SK-N-SH (cell line): Measurements from ENCODE around the gene ARHGAP42. TPM values are rescaled to one million over a fixed set of nuclear protein-coding genes. Genes with fewer than 3 reads are reported as not detected.
"Not testable (repeated sequence)": the region's sequence is repeated elsewhere in the genome, so short reads cannot be mapped to it uniquely, and the experiment has no call there.

Experiments used
- CTCF ChIA-PET: fragments of 300-600, 350-600 bp; formaldehyde crosslinking; extraction: SDS; loops from one replicate; lab custom pipeline; 2021; lab: Yijun Ruan, JAX
- POLR2A ChIA-PET: fragments of 350-600 bp; sonication (Branson Sonifier 250); formaldehyde crosslinking; extraction: SDS; loops from one replicate; lab custom pipeline; 2020; ENCODE audit warnings: antibody characterized with exemption, inconsistent platforms; lab: Yijun Ruan, JAX
- DNase-seq: peaks from one replicate; pipeline ENCODE4 v3.0.0; 2012
- H2AFZ ChIP-seq: fragments of 200-600 bp; sonication (generic); 2 replicates; pipeline ENCODE4 v1.8.1; 2016; ENCODE audit warnings: antibody characterized with exemption, mild to moderate bottlenecking, low read depth
- H3F3A ChIP-seq: fragments of 200-600 bp; sonication (generic); replicated peaks from 2 replicates; pipeline ENCODE3; 2016; ENCODE audit warnings: antibody characterized with exemption, mild to moderate bottlenecking; ENCODE audit not compliant: insufficient read depth
- H3K27ac ChIP-seq, 2 experiments: fragments of 200-500 bp in 1 of 2; fragments of 200-600 bp in 1 of 2; sonication (Bioruptor generic) in 1 of 2; sonication (generic), shearing (Covaris generic) in 1 of 2; 2 replicates each; pipeline versions ENCODE4 v1.5.1 to v1.6.1; 2014 to 2016; ENCODE audit warnings: low read depth in 2 of 2, inconsistent platforms in 1 of 2, low read length in 1 of 2, mild to moderate bottlenecking in 1 of 2, mixed read lengths in 1 of 2
- H3K27me3 ChIP-seq: fragments of 200-600 bp; sonication (generic), shearing (Covaris generic); 2 replicates; pipeline ENCODE4 v1.6.1; 2016; ENCODE audit warnings: mixed run types; ENCODE audit not compliant: insufficient read depth
- H3K36me3 ChIP-seq, 2 experiments: fragments of 200-500 bp in 1 of 2; fragments of 200-600 bp in 1 of 2; sonication (Bioruptor generic) in 1 of 2; sonication (generic) in 1 of 2; replicated peaks in 1 of 2; 2 replicates each; pipeline versions ENCODE3 to v1.5.1; 2014 to 2016; ENCODE audit warnings: low read length in 1 of 2, mild to moderate bottlenecking in 1 of 2; ENCODE audit not compliant: insufficient read depth in 2 of 2, control insufficient read depth in 1 of 2
- H3K4me1 ChIP-seq, 2 experiments: fragments of 200-500 bp in 1 of 2; fragments of 200-600 bp in 1 of 2; sonication (Bioruptor generic) in 1 of 2; sonication (generic), shearing (Covaris generic) in 1 of 2; 2 replicates each; pipeline versions ENCODE4 v1.5.1 to v1.6.1; 2014 to 2016; ENCODE audit warnings: low read depth in 1 of 2, low read length in 1 of 2, mixed run types in 1 of 2; ENCODE audit not compliant: insufficient read depth in 2 of 2, control insufficient read depth in 1 of 2
- H3K4me2 ChIP-seq: fragments of 200-600 bp; sonication (generic), shearing (Covaris generic); 2 replicates; pipeline ENCODE4 v1.6.1; 2017; ENCODE audit warnings: mixed run types
- H3K4me3 ChIP-seq, 2 experiments: fragments of 200-500 bp in 1 of 2; fragments of 200-600 bp in 1 of 2; sonication (Bioruptor generic) in 1 of 2; sonication (generic), shearing (Covaris generic) in 1 of 2; 2 replicates each; pipeline versions ENCODE4 v1.5.1 to v1.8.1; 2014 to 2016; ENCODE audit warnings: low read depth in 2 of 2, inconsistent platforms in 1 of 2, low read length in 1 of 2, mild to moderate bottlenecking in 1 of 2, mixed read lengths in 1 of 2, moderate library complexity in 1 of 2
- H3K79me2 ChIP-seq: fragments of 200-600 bp; sonication (generic); 2 replicates; pipeline ENCODE4 v1.8.1; 2017; ENCODE audit warnings: mild to moderate bottlenecking; ENCODE audit not compliant: insufficient read depth
- H3K9ac ChIP-seq: fragments of 200-600 bp; sonication (generic); 2 replicates; pipeline ENCODE4 v1.6.1; 2017; ENCODE audit warnings: mixed run types
- H3K9me2 ChIP-seq: fragments of 200-600 bp; sonication (generic); 2 replicates; pipeline ENCODE4 v1.6.1; 2017; ENCODE audit warnings: mixed run types
- H3K9me3 ChIP-seq: fragments of 200-600 bp; sonication (generic); 2 replicates; pipeline ENCODE4 v1.6.1; 2017; ENCODE audit warnings: mixed run types, mild to moderate bottlenecking, moderate library complexity
- H4K20me1 ChIP-seq: fragments of 200-600 bp; sonication (generic); 2 replicates; pipeline ENCODE4 v1.6.1; 2017; ENCODE audit warnings: mild to moderate bottlenecking, mixed run types; ENCODE audit not compliant: insufficient read depth
- JUND ChIP-seq: IDR thresholded peaks from 2 replicates; pipeline ENCODE4 v1.4.0; 2012
- PBX3 ChIP-seq: IDR thresholded peaks from 2 replicates; pipeline ENCODE4; 2012
- RFX5 ChIP-seq: IDR thresholded peaks from 2 replicates; pipeline ENCODE4 v1.6.1; 2012; ENCODE audit warnings: mild to moderate bottlenecking, improper control_type of control experiment, low read length
- TAF1 ChIP-seq: IDR thresholded peaks from 2 replicates; pipeline ENCODE4 v1.6.1; 2012; ENCODE audit warnings: low read depth, mild to moderate bottlenecking, low read length, moderate library complexity, borderline replicate concordance
- TEAD4 ChIP-seq: IDR thresholded peaks from 2 replicates; pipeline ENCODE4 v1.4.0; 2012; ENCODE audit warnings: mild to moderate bottlenecking, borderline replicate concordance; ENCODE audit not compliant: insufficient read depth
- USF1 ChIP-seq: IDR thresholded peaks from 2 replicates; pipeline ENCODE4 v1.4.0; 2012; ENCODE audit warnings: low read depth, borderline replicate concordance
- WGBS: methylation state at CpG from one replicate; pipeline ENCODE4 v1.1.6; 2017; ENCODE audit warnings: low lambda C conversion rate; 5-methylcytosine and 5-hydroxymethylcytosine counted together
- polyA plus RNA-seq, 3 experiments: library from polyadenylated mRNA; depleted of rRNA; stranded (reverse); fragments of >200 nt; gene quantifications; 2 replicates each; pipeline ENCODE4 v1.2.3, GENCODE V29; 2012
- TF ChIP-seq, protein P1 (sequence below): IDR thresholded peaks from 2 replicates; pipeline ENCODE4 v1.4.0; 2012; ENCODE audit warnings: low read depth, borderline replicate concordance

The ARHGAP42 gene
- polyA plus RNA-seq, 1 of the 3 experiments (the other 2 are of a cell fraction) = 0.02 TPM

- H3K36me3 ChIP-seq = no peaks in the 10 kb centered on the region
- no peak overlapping the region for H3K27ac ChIP-seq
- no peaks in the 10 kb centered on the region for H3K9me3 ChIP-seq
- no peak overlapping the region for H3K9ac ChIP-seq
- no peak overlapping the region for H2AFZ ChIP-seq
- no peaks in the 10 kb centered on the region for H3K27me3 ChIP-seq
- 4% methylated on average over 4 of the region's 4 CpGs for WGBS
- no peaks in the 10 kb centered on the region for H3K9me2 ChIP-seq
- H3K4me2 ChIP-seq = no peak overlapping the region
- no peaks in the 10 kb centered on the region for H4K20me1 ChIP-seq
- no peaks in the 10 kb centered on the region for H3K79me2 ChIP-seq
- TF ChIP-seq USF1 = no peak
- TF ChIP-seq TEAD4 = no peak
- CTCF ChIA-PET = no interaction called here
- H3F3A ChIP-seq = no peaks in the 10 kb centered on the region
- no peaks in the 10 kb centered on the region for H3K4me1 ChIP-seq
- POLR2A ChIA-PET = no interaction called here
- H3K4me3 ChIP-seq = no peak overlapping the region
- no peak for DNase-seq
These were observed 23.1 kb upstream of the ARHGAP42 start for GRCh38 chr11:100663996-100664395.

DNA sequence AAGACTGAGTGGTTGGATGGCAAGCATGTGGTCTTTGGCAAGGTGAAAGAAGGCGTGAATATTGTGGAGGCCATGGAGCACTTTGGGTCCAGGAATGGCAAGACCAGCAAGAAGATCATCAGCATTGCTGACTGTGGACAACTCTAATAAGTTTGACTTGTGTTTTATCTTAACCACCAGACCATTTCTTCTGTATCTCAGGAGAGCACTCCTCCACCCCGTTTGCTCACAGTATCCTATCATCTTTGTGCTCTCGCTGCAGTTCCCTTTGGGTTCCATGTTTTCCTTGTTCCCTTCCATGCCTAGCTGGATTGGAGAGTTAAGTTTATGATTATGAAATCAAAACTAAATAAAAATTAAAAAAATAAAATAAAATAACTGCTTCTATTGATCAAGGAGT lies 20.3 kb upstream of the ARHGAP42 start:
- CTCF ChIA-PET, DNase-seq, H3K4me1 ChIP-seq, H3K27me3 ChIP-seq, H3K4me3 ChIP-seq, H3K36me3 ChIP-seq, H3K79me2 ChIP-seq, POLR2A ChIA-PET, H3K9me2 ChIP-seq, H3F3A ChIP-seq, H3K4me2 ChIP-seq, H3K9me3 ChIP-seq, H2AFZ ChIP-seq, H3K27ac ChIP-seq, H3K9ac ChIP-seq, H4K20me1 ChIP-seq: not testable (repeated sequence)
- 3% methylated on average over 2 of the region's 3 CpGs for WGBS

DNA sequence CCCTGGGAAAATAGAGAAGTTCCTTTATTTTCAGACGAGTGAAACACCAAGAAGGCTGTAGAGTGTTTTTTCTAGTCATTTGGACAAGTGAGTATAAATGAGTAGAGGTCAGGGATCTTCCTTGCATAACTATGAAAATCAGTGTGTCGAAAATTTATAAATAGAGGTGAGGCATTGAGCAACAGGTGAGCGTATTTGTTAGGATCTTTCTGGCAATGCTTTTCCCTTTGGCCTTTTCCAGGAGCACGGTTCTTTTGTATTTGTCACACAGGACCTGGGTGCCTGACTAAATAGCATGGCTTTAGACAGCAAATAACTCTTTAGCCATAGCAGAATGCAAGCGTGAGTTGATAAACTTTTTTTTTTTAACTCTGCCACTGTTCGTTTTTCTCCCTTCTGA lies 19.6 kb upstream of the ARHGAP42 start:
- Histone ChIP-seq H2AFZ (no peak overlapping the region), H3K4me3 (no peak overlapping the region), H3K27me3 (no peaks in the 10 kb centered on the region), H3K9me3 (no peaks in the 10 kb centered on the region), H3K4me2 (no peak overlapping the region), H3K27ac (no peak overlapping the region), H3K9me2 (no peaks in the 10 kb centered on the region), H3K9ac (no peak overlapping the region), H3K79me2 (no peaks in the 10 kb centered on the region), H3K4me1 (no peaks in the 10 kb centered on the region), H4K20me1 (no peaks in the 10 kb centered on the region), H3K36me3 (no peaks in the 10 kb centered on the region), H3F3A (no peaks in the 10 kb centered on the region)
- CTCF ChIA-PET = no interaction called here
- POLR2A ChIA-PET = no interaction called here
- DNase-seq = no peak
- TF ChIP-seq, protein P1, sequence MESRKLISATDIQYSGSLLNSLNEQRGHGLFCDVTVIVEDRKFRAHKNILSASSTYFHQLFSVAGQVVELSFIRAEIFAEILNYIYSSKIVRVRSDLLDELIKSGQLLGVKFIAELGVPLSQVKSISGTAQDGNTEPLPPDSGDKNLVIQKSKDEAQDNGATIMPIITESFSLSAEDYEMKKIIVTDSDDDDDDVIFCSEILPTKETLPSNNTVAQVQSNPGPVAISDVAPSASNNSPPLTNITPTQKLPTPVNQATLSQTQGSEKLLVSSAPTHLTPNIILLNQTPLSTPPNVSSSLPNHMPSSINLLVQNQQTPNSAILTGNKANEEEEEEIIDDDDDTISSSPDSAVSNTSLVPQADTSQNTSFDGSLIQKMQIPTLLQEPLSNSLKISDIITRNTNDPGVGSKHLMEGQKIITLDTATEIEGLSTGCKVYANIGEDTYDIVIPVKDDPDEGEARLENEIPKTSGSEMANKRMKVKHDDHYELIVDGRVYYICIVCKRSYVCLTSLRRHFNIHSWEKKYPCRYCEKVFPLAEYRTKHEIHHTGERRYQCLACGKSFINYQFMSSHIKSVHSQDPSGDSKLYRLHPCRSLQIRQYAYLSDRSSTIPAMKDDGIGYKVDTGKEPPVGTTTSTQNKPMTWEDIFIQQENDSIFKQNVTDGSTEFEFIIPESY = no peak
- TF ChIP-seq TAF1 = no peak
- no peak for TF ChIP-seq PBX3
- TF ChIP-seq RFX5 = no peak
- no peak for TF ChIP-seq JUND
- 19% methylated on average over 6 of the region's 6 CpGs for WGBS
